OCI-LY3 (cell line): Measurements from ENCODE around the gene EFCAB5.
"Not testable (repeated sequence)": the region's sequence is repeated elsewhere in the genome, so short reads cannot be mapped to it uniquely, and the experiment has no call there.

Experiments used
- H2AFZ ChIP-seq: fragments of 200-600, 300-600 bp; shearing (Covaris generic); 2 replicates; pipeline ENCODE4 v1.6.0; 2014; ENCODE audit warnings: antibody characterized with exemption, low read depth, low read length
- H3K27ac ChIP-seq: fragments of 200-600, 300-600 bp; sonication (generic); 2 replicates; pipeline ENCODE4 v1.5.1; 2014; ENCODE audit warnings: mild to moderate bottlenecking, low read length, moderate library complexity, mixed read lengths
- H3K27me3 ChIP-seq: fragments of 200-600, 300-600 bp; sonication (generic); 2 replicates; pipeline ENCODE4 v1.6.1; 2014; ENCODE audit warnings: low read depth, low read length, mixed read lengths
- H3K36me3 ChIP-seq: fragments of 200-600, 300-600 bp; sonication (generic); replicated peaks from 2 replicates; pipeline ENCODE3; 2014; ENCODE audit warnings: low read depth, low read length, mixed read lengths
- H3K4me1 ChIP-seq: fragments of 300-600, 200-600 bp; sonication (generic); 2 replicates; pipeline ENCODE4 v1.6.1; 2014; ENCODE audit warnings: low read length, mixed read lengths
- H3K4me2 ChIP-seq: fragments of 200-600, 300-600 bp; sonication (generic); 2 replicates; pipeline ENCODE4 v1.6.1; 2014; ENCODE audit warnings: low read length, mixed read lengths
- H3K4me3 ChIP-seq: fragments of 300-600, 200-600 bp; sonication (generic); 2 replicates; pipeline ENCODE4 v1.5.1; 2014; ENCODE audit warnings: antibody characterized with exemption, mild to moderate bottlenecking, low read length, moderate library complexity
- H3K79me2 ChIP-seq: fragments of 300-600, 200-600 bp; shearing (Covaris generic); 2 replicates; pipeline ENCODE4 v1.6.1; 2014; ENCODE audit warnings: mild to moderate bottlenecking, low read length, mixed read lengths
- H3K9ac ChIP-seq: fragments of 300-600, 200-600 bp; shearing (Covaris generic); 2 replicates; pipeline ENCODE4 v1.6.0; 2014; ENCODE audit warnings: mild to moderate bottlenecking, low read length, moderate library complexity
- H3K9me3 ChIP-seq: fragments of 200-600, 300-600 bp; shearing (Covaris generic); 2 replicates; pipeline ENCODE4 v1.6.1; 2014; ENCODE audit warnings: low read length, mixed read lengths; ENCODE audit not compliant: insufficient read depth
- H4K20me1 ChIP-seq: fragments of 200-600, 300-600 bp; sonication (generic); 2 replicates; pipeline ENCODE4 v1.6.1; 2016; ENCODE audit warnings: low read length, mixed read lengths; ENCODE audit not compliant: insufficient read depth
- CTCF ChIP-seq: fragments of 200-600, 300-600 bp; sonication (generic); IDR thresholded peaks from 2 replicates; pipeline ENCODE4 v1.5.1; 2014; ENCODE audit warnings: antibody characterized with exemption, low read length, low read depth
- EZH2phosphoT487 ChIP-seq: fragments of 200-600 bp; shearing (Covaris generic); IDR thresholded peaks from 2 replicates; pipeline ENCODE4 v1.6.1; 2018; ENCODE audit warnings: antibody characterized with exemption, mixed run types, low read depth

Gene EFCAB5

GRCh38 chr17:30005709-30006320 is 64.4 kb downstream of the EFCAB5 start:
- H3K9ac ChIP-seq: no peak overlapping the region
- peaks cover 9% of the 10 kb centered on the region; the same call in 1 of the 2 replicates for H3K4me1 ChIP-seq
- no peaks in the 10 kb centered on the region for H4K20me1 ChIP-seq
- TF ChIP-seq EZH2phosphoT487: no peak
- TF ChIP-seq CTCF: no peak
- no peaks in the 10 kb centered on the region for H3K9me3 ChIP-seq
- H3K79me2 ChIP-seq: no peaks in the 10 kb centered on the region
- no peaks in the 10 kb centered on the region for H3K27me3 ChIP-seq
- H3K36me3 ChIP-seq: no peaks in the 10 kb centered on the region
- H3K4me2 ChIP-seq: no peak overlapping the region
- no peak overlapping the region for H2AFZ ChIP-seq
- H3K4me3 ChIP-seq: no peak overlapping the region
- H3K27ac ChIP-seq: no peak overlapping the region

- H3K36me3 ChIP-seq, H2AFZ ChIP-seq, H3K4me3 ChIP-seq, H3K27ac ChIP-seq, H3K4me2 ChIP-seq, H3K9me3 ChIP-seq, H4K20me1 ChIP-seq, H3K4me1 ChIP-seq, H3K27me3 ChIP-seq, H3K9ac ChIP-seq, H3K79me2 ChIP-seq: not testable (repeated sequence)
Observed at GRCh38 chr17:30011934-30012333, 70.5 kb downstream of the EFCAB5 start.

GRCh38 chr17:30021708-30022317 is 80.4 kb downstream of the EFCAB5 start:
- peak; percentile 81 for TF ChIP-seq CTCF
- no peak for TF ChIP-seq EZH2phosphoT487
- Histone ChIP-seq H3K79me2 (no peaks in the 10 kb centered on the region), H3K36me3 (no peaks in the 10 kb centered on the region), H3K4me3 (no peak overlapping the region), H3K9me3 (no peaks in the 10 kb centered on the region), H3K9ac (no peak overlapping the region), H3K4me1 (no peaks in the 10 kb centered on the region), H2AFZ (no peak overlapping the region), H3K27ac (no peak overlapping the region), H4K20me1 (no peaks in the 10 kb centered on the region), H3K27me3 (peaks cover 5% of the 10 kb centered on the region; the same call in 1 of the 2 replicates), H3K4me2 (peak overlapping the region; percentile 33; the same call in 1 of the 2 replicates)

GRCh38 chr17:30025325-30025724 is 83.9 kb downstream of the EFCAB5 start:
- H3K27ac ChIP-seq, H3K36me3 ChIP-seq, H3K9ac ChIP-seq: not testable (repeated sequence)

GRCh38 chr17:30027676-30028075 is 86.2 kb downstream of the EFCAB5 start:
- H3K27ac ChIP-seq: no peak overlapping the region
- H3K79me2 ChIP-seq: no peaks in the 10 kb centered on the region
- H3K9ac ChIP-seq: no peak overlapping the region
- H3K36me3 ChIP-seq: no peaks in the 10 kb centered on the region
- no peak overlapping the region for H3K4me3 ChIP-seq
- no peak overlapping the region for H2AFZ ChIP-seq
- no peak overlapping the region for H3K4me2 ChIP-seq
- no peaks in the 10 kb centered on the region for H4K20me1 ChIP-seq
- peaks cover 5% of the 10 kb centered on the region; the same call in 1 of the 2 replicates for H3K4me1 ChIP-seq
- H3K27me3 ChIP-seq: no peaks in the 10 kb centered on the region
- H3K9me3 ChIP-seq: no peaks in the 10 kb centered on the region
- TF ChIP-seq EZH2phosphoT487 (no peak), CTCF (no peak)

More at GRCh38 chr17:30025325-30025724, 83.9 kb downstream of the EFCAB5 start:
- H3K4me2 ChIP-seq, H3K4me3 ChIP-seq, H3K9me3 ChIP-seq, H4K20me1 ChIP-seq, H2AFZ ChIP-seq, H3K27me3 ChIP-seq, H3K4me1 ChIP-seq, H3K79me2 ChIP-seq: not testable (repeated sequence)
